Lower leg skin (tissue), 4 donors: ENCODE data around the gene MDM2. TPM values are rescaled to one million over a fixed set of nuclear protein-coding genes. Genes with fewer than 3 reads are reported as not detected.
A peak's percentile ranks its signal among the peaks of the same experiment; 100 is the strongest.

Source experiments
- DNase-seq, 2 donors: peaks; one replicate each; pipeline ENCODE4 v3.0.0-alpha.2; 2019; ENCODE audit warnings: low spot score in 2 of 2
- H3K4me3 ChIP-seq: fragments of 200-600 bp; sonication (generic); 2 replicates; pipeline ENCODE4 v1.5.1; 2017; ENCODE audit warnings: mild to moderate bottlenecking, low read depth; ENCODE audit not compliant: poor library complexity, severe bottlenecking
- CTCF ChIP-seq, 3 donors: fragments of 450-650 bp; IDR thresholded peaks; one replicate each; pipeline ENCODE4 v1.5.1; 2016; ENCODE audit warnings: antibody characterized with exemption in 3 of 3, mild to moderate bottlenecking in 3 of 3, moderate library complexity in 2 of 3
- POLR2A ChIP-seq, 2 donors: fragments of 450-650 bp; IDR thresholded peaks; one replicate each; pipeline ENCODE4 v1.6.1; 2016 to 2017; ENCODE audit warnings: antibody characterized with exemption in 2 of 2, mild to moderate bottlenecking in 1 of 2, moderate library complexity in 1 of 2
- WGBS, 2 donors: methylation state at CpG; one replicate each; pipeline ENCODE4 v1.1.5; 2018; 5-methylcytosine and 5-hydroxymethylcytosine counted together
- intact Hi-C: fragments of 100-400 bp; cut with DNase I; formaldehyde crosslinking; loops from one replicate; pipeline ENCODE4 v1.15.0; 2023; ENCODE audit warnings: low total_unique reads
- total RNA-seq, 4 donors: library from RNA; depleted of rRNA; stranded (reverse); fragments of >200 nt; gene quantifications; one replicate each; pipeline ENCODE4 v1.1.0, GENCODE V29; 2016

The MDM2 gene
- total RNA-seq, 4 donors from 2014 or later, result 50.0 to 73.4 (median 60.3) TPM

- peak in 1 of 2 donors; percentile 20 for DNase-seq
- intact Hi-C loops, result no loop called here
- 91 to 100% methylated on average over 2 of the region's 2 CpGs for WGBS, 2 donors
- no peak overlapping the region for H3K4me3 ChIP-seq
- TF ChIP-seq CTCF (IDR thresholded peaks at IDR 0.05) (no peak), POLR2A (IDR thresholded peaks at IDR 0.05) (no peak)
These were observed 16.0 kb upstream of the MDM2 start for GRCh38 chr12:68791897-68792481.

GRCh38 chr12:68792952-68793351 lies 15.0 kb upstream of the MDM2 start:
- 81 to 88% methylated on average over 2 of the region's 2 CpGs for WGBS, 2 donors

GRCh38 chr12:68793436-68793835 lies 14.5 kb upstream of the MDM2 start:
- intact Hi-C loops, result no loop called here
- TF ChIP-seq CTCF (IDR thresholded peaks at IDR 0.05), result no peak
- no peak for TF ChIP-seq POLR2A (IDR thresholded peaks at IDR 0.05)
- H3K4me3 ChIP-seq, result no peak overlapping the region
- WGBS, 2 donors, result 91 to 97% methylated on average over 4 of the region's 4 CpGs
- DNase-seq, result peak in 1 of 2 donors; percentile 64

More at GRCh38 chr12:68792952-68793351, 15.0 kb upstream of the MDM2 start:
- TF ChIP-seq CTCF (IDR thresholded peaks at IDR 0.05) (no peak), POLR2A (IDR thresholded peaks at IDR 0.05) (no peak)
- peak in 1 of 2 donors; percentile 21 for DNase-seq
- H3K4me3 ChIP-seq, result no peak overlapping the region
- intact Hi-C loops, result no loop called here

- intact Hi-C loops, result no loop called here
- H3K4me3 ChIP-seq, result no peak overlapping the region
- TF ChIP-seq POLR2A (IDR thresholded peaks at IDR 0.05) (no peak), CTCF (IDR thresholded peaks at IDR 0.05) (no peak)
- peak in 1 of 2 donors; percentile 8 for DNase-seq
- WGBS, 2 donors, result 89 to 96% methylated on average over 4 of the region's 4 CpGs
These were observed 13.9 kb upstream of the MDM2 start for GRCh38 chr12:68793975-68794652.

GRCh38 chr12:68794653-68795251 lies 13.2 kb upstream of the MDM2 start:
- H3K4me3 ChIP-seq, result no peak overlapping the region
- intact Hi-C loops, result no loop called here
- TF ChIP-seq CTCF (IDR thresholded peaks at IDR 0.05) (no peak), POLR2A (IDR thresholded peaks at IDR 0.05) (no peak)
- WGBS, 2 donors, result 91% methylated on average over 3 of the region's 3 CpGs
- DNase-seq, result peak in 1 of 2 donors; percentile 13
